Progenitor cell of endocrine pancreas (in vitro differentiated cells): Measurements from ENCODE around the gene FAM83D. TPM values are rescaled to one million over a fixed set of nuclear protein-coding genes. Genes with fewer than 3 reads are reported as not detected.

Source experiments
- DNase-seq: peaks from one replicate; pipeline ENCODE4 v3.0.0; 2021; ENCODE audit warnings: low spot score; ENCODE audit not compliant: unreplicated experiment
- H3K27ac Mint-ChIP-seq: 2 replicates; pipeline ENCODE4 v1.8.0; 2021; ENCODE audit warnings: mild to moderate bottlenecking, moderate library complexity, mixed read lengths
- H3K27me3 Mint-ChIP-seq: 2 replicates; pipeline ENCODE4 v1.8.0; 2021; ENCODE audit warnings: mixed read lengths
- H3K36me3 Mint-ChIP-seq: 2 replicates; pipeline ENCODE4 v1.8.0; 2022; ENCODE audit warnings: mixed read lengths; ENCODE audit not compliant: insufficient read depth
- H3K4me1 Mint-ChIP-seq: 2 replicates; pipeline ENCODE4 v1.8.0; 2021; ENCODE audit warnings: low read depth, mixed read lengths
- H3K4me3 Mint-ChIP-seq: 2 replicates; pipeline ENCODE4 v1.8.0; 2021; ENCODE audit warnings: low read depth, mild to moderate bottlenecking, moderate library complexity, mixed read lengths
- H3K9me3 Mint-ChIP-seq: 2 replicates; pipeline ENCODE4 v1.8.0; 2021; ENCODE audit warnings: low read depth, mixed read lengths
- total RNA-seq: library from RNA; stranded (reverse); gene quantifications from 2 replicates; pipeline ENCODE4 v1.2.1, GENCODE V29; 2021
- TF ChIP-seq, protein P1 (sequence below): fragments of 200-600 bp; sonication (generic); IDR thresholded peaks from one replicate; pipeline ENCODE4 v1.5.0; 2021; ENCODE audit warnings: antibody characterized with exemption, mild to moderate bottlenecking; ENCODE audit not compliant: unreplicated experiment

Gene FAM83D
- total RNA-seq, 1 donor from 2014 or later: 12.6 TPM

DNA sequence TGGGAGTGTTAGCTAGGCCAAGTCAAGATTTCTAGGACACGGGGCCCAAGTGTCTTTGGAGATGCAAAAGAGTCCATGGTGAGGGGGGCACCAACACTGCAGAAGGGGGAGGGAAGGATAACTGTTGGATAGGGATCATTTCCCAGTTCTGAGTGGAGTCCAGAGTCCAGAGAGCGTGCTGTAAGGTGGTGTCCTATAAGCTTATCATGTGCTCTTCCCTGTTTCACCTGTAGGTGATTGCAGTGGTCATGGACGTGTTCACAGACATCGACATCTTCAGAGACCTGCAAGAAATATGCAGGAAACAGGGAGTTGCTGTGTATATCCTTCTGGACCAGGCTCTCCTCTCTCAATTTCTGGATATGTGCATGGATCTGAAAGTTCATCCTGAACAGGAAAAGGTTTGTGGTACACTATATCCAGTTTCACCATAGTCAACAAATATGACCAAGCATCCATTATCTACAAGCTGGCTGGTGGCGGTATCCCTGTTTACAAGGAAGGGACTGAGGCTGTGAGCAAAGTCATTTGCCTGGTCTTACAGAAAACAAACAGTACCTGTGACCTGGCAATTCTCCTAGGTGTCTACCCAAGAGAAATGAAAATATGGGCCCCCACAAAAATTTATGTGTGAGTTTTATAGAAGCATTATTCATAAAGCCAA is 15.6 kb downstream of the FAM83D start:
- DNase-seq: no peak
- TF ChIP-seq, protein P1, sequence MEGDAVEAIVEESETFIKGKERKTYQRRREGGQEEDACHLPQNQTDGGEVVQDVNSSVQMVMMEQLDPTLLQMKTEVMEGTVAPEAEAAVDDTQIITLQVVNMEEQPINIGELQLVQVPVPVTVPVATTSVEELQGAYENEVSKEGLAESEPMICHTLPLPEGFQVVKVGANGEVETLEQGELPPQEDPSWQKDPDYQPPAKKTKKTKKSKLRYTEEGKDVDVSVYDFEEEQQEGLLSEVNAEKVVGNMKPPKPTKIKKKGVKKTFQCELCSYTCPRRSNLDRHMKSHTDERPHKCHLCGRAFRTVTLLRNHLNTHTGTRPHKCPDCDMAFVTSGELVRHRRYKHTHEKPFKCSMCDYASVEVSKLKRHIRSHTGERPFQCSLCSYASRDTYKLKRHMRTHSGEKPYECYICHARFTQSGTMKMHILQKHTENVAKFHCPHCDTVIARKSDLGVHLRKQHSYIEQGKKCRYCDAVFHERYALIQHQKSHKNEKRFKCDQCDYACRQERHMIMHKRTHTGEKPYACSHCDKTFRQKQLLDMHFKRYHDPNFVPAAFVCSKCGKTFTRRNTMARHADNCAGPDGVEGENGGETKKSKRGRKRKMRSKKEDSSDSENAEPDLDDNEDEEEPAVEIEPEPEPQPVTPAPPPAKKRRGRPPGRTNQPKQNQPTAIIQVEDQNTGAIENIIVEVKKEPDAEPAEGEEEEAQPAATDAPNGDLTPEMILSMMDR: no peak
- H3K4me1 Mint-ChIP-seq: no peaks in the 10 kb centered on the region
- H3K4me3 Mint-ChIP-seq: no peak overlapping the region
- H3K9me3 Mint-ChIP-seq: no peaks in the 10 kb centered on the region
- H3K27me3 Mint-ChIP-seq: no peaks in the 10 kb centered on the region
- H3K36me3 Mint-ChIP-seq: peaks cover 4% of the 10 kb centered on the region
- H3K27ac Mint-ChIP-seq: no peak overlapping the region

DNA sequence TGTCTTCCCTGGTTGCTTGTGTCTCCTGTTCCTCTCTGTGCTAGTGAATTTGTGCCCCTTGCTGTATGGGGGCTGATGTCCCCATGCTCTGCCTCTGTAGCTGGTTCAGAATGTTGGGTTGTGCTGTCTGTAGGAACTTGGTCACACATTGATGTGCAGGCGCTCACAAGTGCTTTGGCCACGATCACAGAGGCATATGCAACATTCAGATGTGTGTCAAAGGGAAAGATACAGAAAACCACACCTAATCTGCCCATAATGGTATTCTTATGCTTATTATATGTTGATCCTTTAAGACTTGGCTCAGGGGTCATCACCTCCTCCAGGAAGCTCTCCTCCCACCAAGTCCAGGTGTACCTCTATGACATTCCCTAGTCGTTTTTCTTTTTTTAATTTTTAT is 18.8 kb downstream of the FAM83D start:
- Mint-ChIP-seq H3K9me3 (no peaks in the 10 kb centered on the region), H3K4me1 (peaks cover 8% of the 10 kb centered on the region)
- TF ChIP-seq, protein P1: no peak

DNA sequence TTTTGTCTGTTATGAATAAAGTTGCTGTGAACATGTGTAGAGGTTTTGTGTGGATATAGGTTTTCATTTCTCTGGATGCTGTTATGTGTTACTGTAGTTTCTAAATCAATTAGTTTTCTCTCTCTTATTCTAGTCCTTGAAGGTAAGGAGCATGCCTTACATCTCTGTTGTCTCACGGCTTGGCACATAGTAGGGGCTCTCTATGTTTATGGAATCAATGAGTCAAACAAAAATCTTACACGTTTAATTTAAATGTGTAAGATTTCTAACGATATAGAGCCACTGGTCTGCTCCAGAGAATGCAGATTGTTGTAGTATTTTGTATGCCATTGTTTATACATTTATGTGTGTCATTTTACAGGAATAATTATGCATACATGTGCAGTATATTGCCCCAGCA is 20.6 kb downstream of the FAM83D start:
- Mint-ChIP-seq H3K36me3 (peaks cover 4% of the 10 kb centered on the region), H3K4me1 (peaks cover 8% of the 10 kb centered on the region), H3K27me3 (no peaks in the 10 kb centered on the region), H3K4me3 (no peak overlapping the region), H3K27ac (no peak overlapping the region), H3K9me3 (no peaks in the 10 kb centered on the region)
- TF ChIP-seq, protein P1: no peak
- no peak for DNase-seq

More for the DNA sequence above, 18.8 kb downstream of the FAM83D start:
- Mint-ChIP-seq H3K27ac (no peak overlapping the region), H3K4me3 (no peak overlapping the region), H3K27me3 (no peaks in the 10 kb centered on the region), H3K36me3 (peaks cover 4% of the 10 kb centered on the region)
- no peak for DNase-seq

DNA sequence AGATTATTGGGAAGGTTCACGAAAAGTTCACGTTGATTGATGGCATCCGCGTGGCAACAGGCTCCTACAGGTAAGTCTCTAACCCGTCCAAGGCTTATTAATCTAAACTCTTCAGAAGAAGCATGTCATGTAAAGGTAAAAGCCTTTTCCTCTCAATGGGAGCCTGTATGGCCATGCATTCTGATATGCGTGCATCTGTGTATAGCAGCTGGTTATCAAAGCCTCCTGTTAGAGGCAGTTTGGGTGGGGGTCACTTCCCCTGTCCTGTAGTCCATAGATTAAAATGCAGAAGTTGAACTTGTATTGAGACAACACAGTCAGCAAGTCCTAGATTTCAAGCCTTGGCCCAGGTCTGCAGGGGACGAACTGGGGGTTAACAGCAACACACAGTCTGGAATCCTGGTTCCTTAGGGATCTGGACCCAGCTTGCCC is 21.7 kb downstream of the FAM83D start:
- TF ChIP-seq, protein P1: no peak
- Mint-ChIP-seq H3K4me1 (peaks cover 8% of the 10 kb centered on the region), H3K4me3 (no peak overlapping the region), H3K9me3 (no peaks in the 10 kb centered on the region), H3K27ac (no peak overlapping the region), H3K36me3 (peaks cover 8% of the 10 kb centered on the region), H3K27me3 (no peaks in the 10 kb centered on the region)
- no peak for DNase-seq

DNA sequence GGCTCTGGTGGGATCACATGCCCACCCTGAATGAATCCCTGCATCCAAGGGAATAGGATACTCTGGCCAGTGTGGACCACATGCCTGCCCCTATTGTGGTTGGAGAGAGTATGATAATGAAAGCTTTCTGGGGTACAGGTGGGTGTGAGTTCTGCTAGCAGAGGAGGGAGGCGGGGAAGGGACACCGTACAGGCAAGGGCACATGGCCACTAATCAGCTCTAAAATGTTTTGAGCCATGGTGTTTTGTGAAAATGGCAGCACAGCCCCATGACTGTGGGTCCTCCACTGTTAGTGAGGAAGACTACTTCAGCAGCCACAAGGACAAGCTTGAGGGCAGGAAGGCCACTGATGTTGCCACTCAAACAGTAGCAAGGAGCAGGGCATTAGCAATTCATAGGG is 24.0 kb downstream of the FAM83D start:
- Mint-ChIP-seq H3K4me1 (peaks cover 8% of the 10 kb centered on the region), H3K36me3 (peaks cover 9% of the 10 kb centered on the region), H3K27me3 (no peaks in the 10 kb centered on the region), H3K4me3 (no peak overlapping the region), H3K9me3 (no peaks in the 10 kb centered on the region), H3K27ac (peak overlapping the region; percentile 38)
- TF ChIP-seq, protein P1: no peak
- DNase-seq: no peak
